Nasal cavity respiratory epithelium epithelial cell of viscerocranial mucosa (primary cell): ENCODE data around the gene BMP7. TPM values are rescaled to one million over a fixed set of nuclear protein-coding genes. Genes with fewer than 3 reads are reported as not detected.

Experiments
- total RNA-seq: library from RNA; depleted of rRNA; stranded (reverse); fragments of >200 nt; gene quantifications from 2 replicates; pipeline ENCODE4 v1.2.3, GENCODE V29; 2014

Gene BMP7
- total RNA-seq = 1.9 TPM in 1 of 2 replicates, not detected in the other

DNA sequence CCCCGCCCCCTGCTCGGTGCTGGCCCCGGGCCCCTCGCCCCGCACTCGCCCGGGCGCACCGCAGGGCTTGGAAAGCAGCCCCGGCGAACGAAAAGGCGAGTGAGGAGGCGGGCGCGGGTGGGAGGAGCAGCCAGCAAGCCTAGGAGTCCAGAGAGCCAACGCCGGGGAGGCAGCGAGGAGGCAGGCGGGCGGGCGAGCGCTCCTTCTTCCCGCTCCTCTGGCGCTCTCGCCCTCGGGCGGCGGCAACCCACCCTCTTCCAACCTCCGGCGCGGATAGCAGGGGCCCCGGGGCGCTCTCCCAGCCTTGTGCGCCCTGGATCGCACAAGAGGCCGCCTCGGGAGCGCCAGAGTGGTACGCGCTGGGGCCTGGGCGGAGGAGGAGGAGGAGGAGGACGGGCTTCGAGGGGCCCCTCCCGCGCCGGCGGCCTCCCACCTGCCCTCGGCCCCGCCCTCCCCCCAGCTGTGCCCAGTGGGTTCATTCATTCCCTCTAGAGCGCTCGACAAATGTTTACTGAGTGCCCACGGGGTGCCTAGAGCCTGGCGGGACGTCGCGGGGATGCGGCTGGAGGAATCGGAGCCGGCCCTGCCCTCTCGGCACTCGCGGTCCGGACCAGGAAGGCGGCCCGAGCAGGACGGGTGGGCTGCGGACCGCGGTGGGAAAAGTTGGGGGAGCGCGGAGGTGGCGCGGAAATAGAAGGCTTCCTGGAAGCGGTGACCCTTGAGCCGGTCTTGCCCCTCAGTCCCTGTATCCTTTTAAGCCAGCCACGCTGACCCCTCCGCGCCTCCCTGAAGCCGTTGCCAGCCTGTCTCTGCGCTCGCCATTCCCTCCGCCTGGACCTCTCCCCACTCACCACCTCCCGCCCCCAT is at the start of gene BMP7:
Gene BMP7, minus strand, starts transcription at position 351 of the 867 bp plus-strand sequence. CDS start 519 bp downstream, outside the sequence.

Other genes starting within 250 kb of the BMP7 start
- gene SPO11, start 63.2 kb upstream of the BMP7 start, total RNA-seq = not detected in 2 replicates
- gene RAE1, start 84.6 kb upstream of the BMP7 start, total RNA-seq = 22.9 and 45.4 TPM in 2 replicates
- 8.5 and 13.2 TPM in 2 replicates for gene RBM38, start 124.8 kb upstream of the BMP7 start, total RNA-seq